ENCODE results near the gene SSTR1. TPM values are rescaled to one million over a fixed set of nuclear protein-coding genes. Genes with fewer than 3 reads are reported as not detected.

SSTR1 gene
- total RNA-seq, 1 experiment from 2014 or later: 7.7 TPM

GRCh38 chr14:38233218-38233617, 25.5 kb downstream of the SSTR1 start:
- DNase-seq (ENCODE audit: low read depth): no peak

GRCh38 chr14:38238332-38238731, 30.6 kb downstream of the SSTR1 start:
- DNase-seq (ENCODE audit: low read depth): peak; percentile 66

- peak; percentile 37 for DNase-seq (ENCODE audit: low read depth)
These were observed 31.2 kb downstream of the SSTR1 start for GRCh38 chr14:38238878-38239277.

GRCh38 chr14:38243696-38244240, 36.1 kb downstream of the SSTR1 start:
- no peak for DNase-seq (ENCODE audit: low read depth)

GRCh38 chr14:38248321-38249028, 40.8 kb downstream of the SSTR1 start:
- DNase-seq (ENCODE audit: low read depth): no peak

- no peak for DNase-seq (ENCODE audit: low read depth)
These were observed 42.6 kb downstream of the SSTR1 start for GRCh38 chr14:38250331-38250730.

- no peak for DNase-seq (ENCODE audit: low read depth)
These were observed 44.5 kb downstream of the SSTR1 start for GRCh38 chr14:38252066-38252710.

- no peak for DNase-seq (ENCODE audit: low read depth)
These were observed 46.0 kb downstream of the SSTR1 start for GRCh38 chr14:38253676-38254075.

GRCh38 chr14:38254571-38255407, 47.1 kb downstream of the SSTR1 start:
- DNase-seq (ENCODE audit: low read depth): no peak

- no peak for DNase-seq (ENCODE audit: low read depth)
These were observed 47.6 kb downstream of the SSTR1 start for GRCh38 chr14:38255408-38255672.

GRCh38 chr14:38255673-38256532, 48.2 kb downstream of the SSTR1 start, which contains the start of gene CLEC14A:
Gene CLEC14A (minus strand): TSS chr14:38256093. CDS start chr14:38256022, 71 bp downstream.
- DNase-seq (ENCODE audit: low read depth): no peak

- no peak for DNase-seq (ENCODE audit: low read depth)
These were observed 48.8 kb downstream of the SSTR1 start for GRCh38 chr14:38256533-38256840.

GRCh38 chr14:38257507-38257906, 49.8 kb downstream of the SSTR1 start:
- DNase-seq (ENCODE audit: low read depth): peak; percentile 17

- no peak for DNase-seq (ENCODE audit: low read depth)
These were observed 53.9 kb downstream of the SSTR1 start for GRCh38 chr14:38261620-38262019.

Other genes with a start within 250 kb of the SSTR1 start
- gene CLEC14A, start 48.2 kb downstream of the SSTR1 start, total RNA-seq (2014; rRNA removed): not detected in 2 replicates